GM19023 (cell line): ENCODE data around the gene FAM3A.
"Not testable (repeated sequence)": the region's sequence is repeated elsewhere in the genome, so short reads cannot be mapped to it uniquely, and the experiment has no call there.

ENCODE experiments used
- ATAC-seq: cut with Tn5 transposase; IDR thresholded peaks from one replicate; pipeline ENCODE4 v1.9.1; 2021; ENCODE audit warnings: mild to moderate bottlenecking, moderate library complexity; ENCODE audit not compliant: unreplicated experiment

FAM3A gene, protein sequence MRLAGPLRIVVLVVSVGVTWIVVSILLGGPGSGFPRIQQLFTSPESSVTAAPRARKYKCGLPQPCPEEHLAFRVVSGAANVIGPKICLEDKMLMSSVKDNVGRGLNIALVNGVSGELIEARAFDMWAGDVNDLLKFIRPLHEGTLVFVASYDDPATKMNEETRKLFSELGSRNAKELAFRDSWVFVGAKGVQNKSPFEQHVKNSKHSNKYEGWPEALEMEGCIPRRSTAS

DNA sequence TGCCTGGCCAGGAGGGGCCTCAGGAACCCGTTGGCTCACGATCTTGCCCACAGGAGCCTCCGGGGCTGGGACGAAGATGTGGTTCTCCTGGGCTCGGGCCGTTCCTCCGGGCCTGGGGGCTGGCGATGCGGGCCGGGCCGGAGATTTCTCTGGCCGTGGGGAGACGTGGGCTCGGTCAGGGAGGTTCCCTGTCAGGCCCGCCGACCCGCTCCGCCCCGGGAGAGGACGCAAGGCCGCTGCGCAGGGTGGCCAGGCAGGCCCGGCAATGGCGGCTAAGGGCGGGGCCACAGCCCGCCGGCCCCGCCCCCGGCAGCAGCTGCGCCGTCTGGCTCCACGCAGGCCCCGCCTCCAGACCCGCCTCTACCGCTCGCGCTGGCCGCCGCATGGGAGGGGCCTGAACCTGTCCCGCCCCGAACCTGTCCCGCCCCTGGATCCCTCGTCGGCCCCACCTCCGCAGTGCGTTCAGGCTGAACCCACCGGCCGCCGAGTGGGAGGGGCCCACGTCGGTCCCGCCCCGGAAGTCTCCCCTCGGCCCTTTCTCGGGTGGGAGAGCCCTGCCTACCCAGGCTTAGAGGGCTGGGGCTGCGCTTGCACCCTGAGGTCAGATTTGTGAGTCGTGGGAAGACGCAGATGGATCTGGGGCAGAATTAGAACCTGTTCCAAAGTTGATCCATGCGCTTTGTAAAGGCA lies at the start of gene FAM3A:
Gene FAM3A, minus strand, starts transcription at position 267 of the 690 bp plus-strand sequence. CDS start 460 bp downstream, outside the sequence.
- peak; percentile 86 for ATAC-seq

DNA sequence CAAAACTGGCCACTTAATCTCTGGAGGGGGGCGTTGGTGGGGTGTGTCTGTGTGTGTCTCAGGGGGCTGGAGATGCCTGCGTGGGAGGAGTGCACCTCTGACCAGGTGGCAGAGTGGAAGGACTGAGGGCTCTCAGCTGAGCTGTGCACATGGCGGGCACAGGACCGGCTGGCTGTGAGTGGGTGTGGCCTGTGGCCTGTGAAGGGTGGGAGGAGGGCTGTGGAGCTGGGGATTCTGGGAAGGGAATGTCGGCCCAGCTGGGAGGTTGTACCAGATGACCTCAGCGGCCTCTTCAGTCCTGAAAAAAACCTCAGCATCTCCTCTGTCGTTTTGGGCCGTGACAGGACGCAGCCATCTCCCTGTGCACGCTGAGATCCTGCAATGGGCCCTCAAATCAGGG lies 46.3 kb upstream of the FAM3A start:
- ATAC-seq = not testable (repeated sequence)

DNA sequence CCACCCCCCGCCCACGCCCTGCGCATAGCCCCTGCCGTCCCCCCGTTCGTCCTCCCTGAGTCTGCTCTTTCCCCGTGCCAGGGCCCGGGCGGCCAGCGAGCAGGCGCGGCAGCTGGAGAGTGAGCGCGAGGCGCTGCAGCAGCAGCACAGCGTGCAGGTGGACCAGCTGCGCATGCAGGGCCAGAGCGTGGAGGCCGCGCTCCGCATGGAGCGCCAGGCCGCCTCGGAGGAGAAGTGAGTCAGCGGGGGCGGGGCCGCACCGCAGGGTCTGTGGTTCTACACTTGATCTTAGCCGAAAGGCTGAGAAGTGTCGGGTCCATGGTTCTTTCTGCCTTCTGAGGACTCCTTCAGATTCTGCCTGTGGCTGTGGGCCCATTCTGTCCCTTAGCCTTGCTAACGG lies 44.3 kb upstream of the FAM3A start:
- not testable (repeated sequence) for ATAC-seq

DNA sequence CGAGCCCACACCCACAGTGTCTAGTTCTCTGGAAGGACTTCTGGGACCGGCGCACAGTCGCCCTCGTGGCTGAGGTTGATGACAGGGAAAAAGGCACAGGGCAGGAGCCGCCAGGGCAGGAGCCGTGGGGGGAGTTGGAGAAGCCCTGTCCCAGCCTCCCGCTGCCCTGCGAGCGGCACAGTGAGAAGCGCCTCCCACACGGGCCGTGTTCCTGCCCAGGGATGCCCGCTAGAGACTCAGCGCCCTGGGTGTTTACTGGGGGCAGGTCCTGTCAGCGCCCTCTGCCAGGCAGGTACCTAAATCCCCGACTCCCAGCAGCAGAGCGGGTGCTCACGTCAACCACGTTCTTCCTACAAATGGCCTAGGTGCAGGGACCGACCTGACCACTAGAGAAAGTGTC lies 42.9 kb upstream of the FAM3A start:
- ATAC-seq = not testable (repeated sequence)

DNA sequence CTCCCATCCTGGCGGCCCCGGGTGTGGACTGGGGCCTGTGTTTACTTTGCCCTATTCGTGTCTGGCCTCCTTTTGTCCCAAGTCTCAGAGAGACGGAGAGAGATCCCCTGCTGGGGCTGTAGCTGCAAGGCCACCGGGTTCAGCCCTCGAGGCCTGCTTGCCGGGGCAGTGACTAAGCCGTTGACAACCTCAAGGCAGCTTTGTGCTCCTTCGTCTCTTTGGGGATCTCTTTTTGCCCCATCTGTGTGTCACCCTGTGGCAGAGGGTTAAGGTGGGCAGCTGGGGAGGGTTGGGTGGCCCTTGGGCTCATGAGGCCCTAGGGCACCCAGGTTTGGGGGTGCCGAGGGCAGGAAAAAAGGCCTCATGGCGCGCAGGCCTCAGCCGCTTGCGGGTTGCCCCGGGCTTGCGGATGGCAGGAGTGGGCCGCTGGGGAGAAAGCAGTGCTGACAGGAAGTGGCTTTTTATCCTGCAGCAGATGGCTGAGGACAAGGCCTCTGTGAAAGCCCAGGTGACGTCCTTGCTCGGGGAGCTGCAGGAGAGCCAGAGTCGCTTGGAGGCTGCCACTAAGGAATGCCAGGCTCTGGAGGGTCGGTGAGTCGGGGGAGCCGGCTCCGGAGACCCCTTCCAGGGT lies 42.1 kb upstream of the FAM3A start:
- ATAC-seq = not testable (repeated sequence)

DNA sequence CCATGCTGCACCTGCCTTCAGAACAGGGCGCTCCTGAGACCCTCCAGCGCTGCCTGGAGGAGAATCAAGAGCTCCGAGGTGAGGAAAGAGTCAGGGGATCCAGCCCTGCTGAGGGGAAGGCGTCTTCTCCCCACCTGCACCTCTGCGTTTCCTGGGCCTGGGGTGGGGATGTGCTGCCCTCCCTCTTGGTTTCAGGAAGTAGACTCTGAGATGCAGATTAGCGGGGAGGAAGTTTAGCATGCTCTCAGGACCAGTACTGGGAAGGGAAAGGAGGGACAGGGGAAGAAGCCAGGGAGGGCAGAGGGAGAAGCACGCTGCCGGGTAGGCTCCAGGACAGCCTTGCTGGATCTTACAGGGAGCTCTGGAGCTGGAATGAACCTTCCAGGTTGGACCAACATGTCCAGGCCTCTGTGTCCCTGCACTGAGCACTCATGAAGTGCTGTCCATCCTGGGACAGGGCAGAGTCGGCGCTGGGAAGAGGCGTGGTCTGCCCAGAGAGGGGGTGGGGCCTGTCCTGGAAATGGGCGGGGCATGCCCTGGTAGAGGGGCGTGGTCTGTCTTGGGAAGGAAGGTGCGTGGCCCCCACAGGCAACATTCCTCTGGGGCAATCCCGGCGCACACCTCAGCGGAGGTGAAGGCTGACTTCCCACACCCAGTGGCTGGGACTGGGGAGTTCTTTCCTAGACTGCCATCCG lies 36.2 kb upstream of the FAM3A start:
- not testable (repeated sequence) for ATAC-seq

DNA sequence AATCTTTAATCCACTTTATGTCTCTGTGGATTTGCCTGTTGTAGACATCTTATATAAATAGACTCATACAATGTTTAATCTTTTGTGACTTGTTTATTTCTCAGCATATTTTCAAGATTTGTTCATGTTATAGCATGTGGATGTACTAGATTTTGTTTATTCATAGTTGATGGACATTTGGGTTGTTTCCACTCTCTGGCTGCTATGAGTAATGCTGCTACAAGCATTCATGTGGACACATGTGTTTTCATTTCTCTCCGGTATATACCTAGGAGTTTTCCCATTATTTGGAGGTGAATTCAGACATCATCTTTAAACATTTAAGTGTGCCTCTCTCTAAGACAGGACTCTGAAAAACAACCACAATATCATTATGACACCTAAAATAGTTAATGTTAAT lies 33.7 kb upstream of the FAM3A start:
- no peak for ATAC-seq

DNA sequence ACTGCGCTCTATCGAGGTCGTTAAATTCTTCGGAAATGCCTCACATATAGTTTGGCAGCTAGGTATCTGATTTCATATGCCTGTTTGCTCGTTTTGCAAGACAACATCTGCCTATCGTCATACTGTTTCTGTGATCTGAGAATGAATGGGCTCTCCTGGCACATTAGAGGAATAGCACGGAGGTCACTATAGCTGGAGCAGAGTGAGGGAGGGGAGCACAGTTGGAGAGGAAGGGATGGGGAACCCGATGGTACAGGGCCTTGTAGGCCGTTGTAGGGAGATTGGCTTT lies 31.9 kb upstream of the FAM3A start:
- ATAC-seq = no peak

DNA sequence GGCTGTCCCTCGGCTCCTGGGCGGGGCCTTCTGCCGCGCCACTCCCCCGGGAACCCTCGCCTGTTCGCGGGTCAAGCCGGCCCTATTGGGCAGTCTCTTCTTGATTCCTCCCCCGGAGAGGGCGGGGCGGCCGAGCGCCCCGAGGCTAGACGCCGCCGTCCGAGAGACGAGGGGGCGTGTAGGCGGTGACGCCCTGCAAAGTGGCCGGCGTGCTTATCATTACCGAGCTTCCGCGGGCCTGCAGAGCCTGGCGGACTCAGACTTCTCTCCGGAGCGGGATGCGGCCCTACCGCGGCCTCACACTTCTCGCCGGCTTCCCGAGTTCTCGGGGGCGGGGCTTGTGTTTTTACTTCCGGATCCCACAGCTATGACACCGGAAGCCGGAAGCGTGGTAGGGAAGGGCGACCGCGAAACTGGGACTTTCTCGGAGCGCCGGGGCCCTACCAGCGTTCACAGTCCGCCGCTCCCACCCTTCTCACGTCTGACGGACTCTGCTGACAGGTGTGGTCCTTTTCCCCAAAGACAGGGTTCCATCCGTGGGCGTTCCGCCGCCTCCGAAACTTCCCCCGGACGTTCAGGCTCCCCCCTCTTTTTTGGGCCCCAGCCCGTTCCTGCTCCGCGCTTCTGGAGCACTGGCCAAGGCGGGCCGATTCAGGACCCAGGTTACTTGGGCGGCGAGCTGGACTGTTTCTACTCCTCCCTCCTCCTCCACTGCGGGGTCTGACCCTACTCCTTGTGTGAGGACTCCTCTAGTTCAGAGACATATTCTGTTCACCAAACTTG lies 31.4 kb upstream of the FAM3A start, which contains the start of gene IKBKG:
Gene IKBKG, plus strand, starts transcription at position 376 of the 783 bp plus-strand sequence. CDS start 4,383 bp downstream, outside the sequence.
- ATAC-seq = peak; percentile 82

DNA sequence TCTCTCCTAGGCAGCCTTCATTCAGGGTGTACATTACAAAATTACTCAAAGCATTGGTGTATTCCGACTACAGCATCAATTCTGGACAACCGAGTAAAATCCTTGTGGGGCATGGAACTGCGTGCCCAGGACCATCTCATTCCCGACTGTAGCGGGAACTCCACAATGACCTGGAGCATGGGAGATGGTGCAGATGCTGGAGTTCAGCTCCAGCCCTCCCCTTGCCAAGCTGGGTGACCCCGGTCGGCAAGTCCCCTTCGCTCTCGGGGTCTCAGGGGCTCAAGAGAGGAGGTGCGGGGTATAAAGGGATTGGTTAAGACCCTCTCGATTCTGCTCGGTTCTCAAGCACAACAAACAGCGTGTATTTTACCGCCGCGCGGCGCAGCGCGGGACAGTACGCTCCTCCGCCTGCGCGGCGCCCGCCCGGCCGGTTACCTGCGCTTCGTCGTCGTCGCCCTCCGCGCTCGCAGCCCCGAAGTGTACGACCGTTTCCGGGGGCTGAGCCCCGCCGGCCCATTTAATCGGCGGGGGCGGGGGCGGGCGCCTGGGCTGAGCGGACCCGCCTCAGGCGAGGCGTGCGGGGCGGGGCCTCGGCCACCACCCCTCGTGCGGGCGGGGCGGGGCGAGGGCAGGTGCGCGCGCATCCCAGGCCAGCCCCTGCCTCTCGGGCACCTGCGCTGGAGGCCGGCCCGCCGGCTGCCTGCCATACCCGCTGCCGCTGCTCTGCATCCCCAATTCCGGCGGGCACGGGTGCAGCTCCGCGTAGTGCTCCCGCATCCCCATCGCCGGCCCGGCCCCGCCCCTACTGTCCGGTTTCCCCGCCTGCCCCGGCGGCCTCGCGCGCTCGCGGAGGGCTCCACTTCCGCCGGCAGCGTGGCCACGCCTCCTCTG lies 30.6 kb upstream of the FAM3A start, which contains the start of gene G6PD:
Gene G6PD, minus strand, starts transcription at position 493 of the 891 bp plus-strand sequence. CDS start 691 bp downstream, outside the sequence.
- peak; percentile 48 for ATAC-seq

DNA sequence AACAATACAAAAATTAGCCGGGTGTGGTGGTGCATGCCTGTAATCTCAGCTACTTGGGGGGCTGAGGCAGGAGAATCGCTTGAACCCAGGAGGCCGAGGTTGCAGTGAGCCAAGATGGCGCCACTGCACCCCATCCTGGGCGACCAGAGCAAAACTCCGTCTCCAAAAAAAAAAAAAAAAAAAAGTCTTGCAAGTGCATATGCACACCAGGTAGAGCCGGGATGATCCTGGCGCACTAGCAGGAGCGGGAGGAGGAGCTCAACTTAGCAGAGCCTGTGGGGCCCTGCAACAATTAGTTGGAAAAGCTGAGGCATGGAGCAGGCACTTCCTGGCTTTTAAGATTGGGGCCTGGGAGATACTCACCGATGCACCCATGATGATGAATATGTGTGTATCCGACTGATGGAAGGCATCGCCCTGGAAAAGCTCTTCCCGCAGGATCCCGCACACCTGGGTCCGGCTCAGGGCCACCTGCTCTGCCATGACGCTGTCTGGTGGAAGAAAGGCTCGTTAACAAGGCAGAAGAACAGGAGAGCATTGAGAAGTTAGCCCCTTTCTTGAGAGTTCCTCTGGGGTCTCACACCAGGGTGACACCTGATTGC lies 29.7 kb upstream of the FAM3A start:
- ATAC-seq = no peak

DNA sequence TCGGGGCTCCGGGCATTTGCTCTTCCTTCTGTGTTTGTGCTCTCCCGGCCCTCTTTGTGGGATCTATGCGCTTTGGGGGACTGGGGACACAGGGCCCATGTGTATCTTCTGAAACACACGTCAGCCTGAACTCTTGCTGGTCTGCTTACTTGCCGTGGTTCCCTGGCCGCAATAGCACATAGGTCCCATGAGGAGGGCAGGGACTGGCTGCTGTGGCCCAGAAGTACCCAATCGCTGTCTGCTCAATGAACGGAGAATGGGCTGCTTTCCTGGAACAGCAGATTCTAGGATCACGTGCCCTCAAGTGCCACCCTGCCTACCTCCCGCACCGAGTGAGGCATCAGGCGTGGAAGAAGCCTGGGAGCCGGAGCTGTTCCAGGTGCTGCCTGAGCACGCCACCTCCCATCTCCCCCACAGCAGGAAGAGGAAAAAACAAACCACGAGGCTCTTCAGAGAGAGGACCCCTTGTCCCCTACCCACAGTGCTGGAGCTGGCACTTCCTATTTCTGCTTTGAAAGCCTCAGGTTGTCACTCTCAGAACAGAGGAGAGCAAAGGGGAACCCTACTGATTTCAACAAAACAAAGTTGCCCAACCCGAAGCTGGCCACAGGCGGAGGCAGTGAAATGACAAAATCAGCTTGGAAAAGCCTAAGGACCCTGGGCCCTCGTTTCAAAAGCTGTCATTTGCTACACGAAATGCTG lies 26.8 kb upstream of the FAM3A start:
- no peak for ATAC-seq

DNA sequence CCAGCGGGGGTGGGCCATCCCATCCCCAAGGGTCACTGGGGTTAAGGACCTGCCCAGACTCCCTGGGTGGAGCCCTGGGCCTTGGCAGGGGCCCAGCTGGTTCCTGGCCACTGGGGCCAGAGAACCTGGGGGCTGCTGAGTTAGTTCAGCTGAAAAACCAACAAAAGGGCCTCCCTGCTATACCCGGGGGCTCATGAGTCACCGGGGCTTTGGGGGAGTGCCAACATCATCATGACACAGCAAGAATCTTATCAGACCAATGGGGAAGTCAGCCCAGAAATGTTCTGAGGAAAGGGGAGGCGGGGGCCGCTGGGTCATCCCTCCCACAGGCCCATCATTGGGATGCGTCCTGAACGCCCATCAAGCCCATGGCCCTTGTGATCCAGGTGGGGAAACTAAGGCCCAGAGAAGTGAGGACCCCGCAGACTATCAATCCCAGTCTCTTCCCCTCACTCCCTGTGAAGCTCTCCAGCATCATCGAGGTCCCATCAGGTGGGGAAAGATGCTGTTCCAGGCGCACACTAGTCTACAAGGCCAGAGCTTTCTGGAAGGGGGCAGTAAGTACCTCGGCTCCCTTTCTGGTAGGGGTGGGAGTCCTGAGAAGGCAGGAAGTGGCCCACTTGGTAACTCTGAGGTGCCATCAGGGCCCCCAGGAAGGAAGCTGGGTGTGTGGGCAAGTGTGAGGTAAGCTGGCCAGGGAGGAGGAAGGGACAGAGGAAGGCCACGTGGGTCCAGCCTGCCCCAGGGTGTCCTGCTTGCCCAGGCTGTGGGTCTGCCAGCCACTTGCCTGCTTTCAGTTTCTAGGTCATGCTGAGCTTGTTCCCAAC lies 26.1 kb upstream of the FAM3A start:
- no peak for ATAC-seq

DNA sequence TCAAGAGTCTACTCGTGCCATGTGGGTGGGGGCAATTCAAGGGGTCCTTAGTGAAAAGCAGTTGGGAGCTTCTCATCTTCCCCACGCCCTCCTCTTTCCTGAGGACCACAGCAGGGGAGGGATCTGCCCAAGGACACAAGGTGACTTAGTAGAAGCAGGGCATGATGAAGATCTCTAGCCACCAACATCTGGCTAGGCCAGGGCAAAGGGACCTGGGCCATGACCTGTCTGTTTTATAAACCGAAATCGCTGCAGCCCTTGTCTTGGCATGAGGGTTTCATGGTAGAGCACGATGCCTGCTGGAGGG lies 25.5 kb upstream of the FAM3A start:
- no peak for ATAC-seq

DNA sequence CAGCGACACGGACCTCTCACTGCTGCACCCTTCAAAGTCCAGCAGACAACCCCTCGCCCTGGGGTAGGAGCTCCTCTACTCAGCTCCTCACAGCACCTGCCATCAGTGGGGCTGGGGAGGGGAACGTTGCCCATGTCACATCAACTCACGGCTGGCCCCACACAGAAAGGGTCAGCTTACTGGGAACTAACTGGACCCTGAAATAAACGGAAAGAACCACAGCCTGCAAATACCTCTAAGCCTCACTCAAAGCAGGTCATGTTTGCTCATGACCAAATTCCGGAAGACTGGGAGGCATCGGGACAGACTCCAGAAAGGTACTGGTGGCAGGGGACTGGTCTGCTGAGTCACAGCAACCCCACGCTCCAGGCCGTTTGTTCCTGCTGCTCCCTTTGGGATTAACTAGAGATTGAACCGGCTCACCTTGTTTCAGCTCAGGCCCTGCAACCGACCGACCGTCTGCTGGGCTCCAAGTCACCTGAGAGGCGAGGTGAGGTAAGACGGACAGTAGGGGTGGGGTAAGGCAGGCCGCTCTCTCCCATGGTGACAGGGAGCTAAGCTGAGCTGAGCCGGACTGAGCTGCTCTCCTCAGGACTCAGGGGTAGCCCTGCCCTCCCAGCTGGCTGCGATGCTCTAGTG lies 25.0 kb upstream of the FAM3A start:
- ATAC-seq = no peak

DNA sequence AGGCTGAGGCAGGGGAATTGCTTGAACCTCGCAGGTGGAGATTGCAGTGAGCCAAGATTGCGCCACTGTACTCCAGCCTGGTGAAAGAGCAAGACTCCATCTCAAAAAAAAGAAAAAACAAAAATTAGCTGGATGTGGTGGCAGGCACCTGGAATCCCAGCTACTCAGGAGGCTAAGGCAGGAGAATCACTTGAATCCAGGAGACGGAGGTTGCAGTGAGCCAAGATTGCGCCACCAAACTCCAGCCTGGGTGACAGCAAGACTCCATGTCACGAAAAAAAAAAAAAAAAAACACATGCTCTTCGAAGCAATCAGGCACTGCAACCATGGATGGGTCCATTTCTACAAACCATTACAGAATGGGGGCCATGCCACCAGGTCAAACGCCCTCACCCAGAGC lies 24.3 kb upstream of the FAM3A start:
- not testable (repeated sequence) for ATAC-seq

DNA sequence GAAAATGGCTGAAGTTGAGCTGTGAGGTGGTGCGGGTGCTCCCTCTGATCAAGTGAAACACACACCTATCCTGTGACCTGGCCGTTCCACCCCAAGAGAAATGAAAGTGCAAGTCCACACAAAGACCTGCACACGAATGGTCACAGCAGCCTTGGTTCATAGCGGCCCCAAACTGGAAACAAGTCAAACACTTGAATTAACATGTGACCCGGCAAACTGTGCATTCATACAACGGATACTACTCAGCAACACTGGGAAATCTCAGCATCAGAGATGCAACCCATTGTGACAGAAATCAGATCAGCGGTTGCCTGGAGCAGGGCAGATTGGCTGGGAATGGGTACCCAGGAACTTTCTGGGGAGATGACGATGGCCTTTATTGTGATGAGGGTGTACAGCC lies 23.0 kb upstream of the FAM3A start:
- ATAC-seq = no peak

DNA sequence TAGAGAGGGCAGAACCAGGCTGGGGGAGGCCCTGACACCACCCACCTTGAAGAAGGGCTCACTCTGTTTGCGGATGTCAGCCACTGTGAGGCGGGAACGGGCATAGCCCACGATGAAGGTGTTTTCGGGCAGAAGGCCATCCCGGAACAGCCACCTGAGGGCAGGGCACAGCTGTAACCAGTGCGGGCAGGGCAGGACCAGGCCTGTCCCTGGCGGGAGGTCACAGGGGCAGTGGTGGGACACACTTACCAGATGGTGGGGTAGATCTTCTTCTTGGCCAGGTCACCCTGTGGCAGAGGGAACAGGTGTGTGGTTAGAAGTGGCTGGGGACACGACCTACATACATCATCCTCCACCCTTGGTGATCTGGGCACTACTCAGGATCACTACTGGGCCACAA lies 19.9 kb upstream of the FAM3A start:
- ATAC-seq = no peak
